HG02885 (cell line): ENCODE data around the gene ARL3.

Source experiments
- ATAC-seq: cut with Tn5 transposase; IDR thresholded peaks from one replicate; pipeline ENCODE4 v1.9.1; 2021; ENCODE audit warnings: mild to moderate bottlenecking; ENCODE audit not compliant: unreplicated experiment, poor library complexity

Gene ARL3

GRCh38 chr10:102643336-102644065 lies 70.7 kb downstream of the ARL3 start:
- peak; percentile 6 for ATAC-seq

- ATAC-seq, result no peak
Measured at GRCh38 chr10:102642736-102643335, 71.4 kb downstream of the ARL3 start.

GRCh38 chr10:102641880-102642735 lies 72.1 kb downstream of the ARL3 start:
- peak; percentile 65 for ATAC-seq

- no peak for ATAC-seq
Measured at GRCh38 chr10:102641402-102641801, 72.8 kb downstream of the ARL3 start.

- ATAC-seq, result no peak
Measured at GRCh38 chr10:102639537-102639936, 74.7 kb downstream of the ARL3 start.

- no peak for ATAC-seq
Measured at GRCh38 chr10:102635377-102635776, 78.8 kb downstream of the ARL3 start.

- ATAC-seq, result no peak
Measured at GRCh38 chr10:102634686-102635085, 79.5 kb downstream of the ARL3 start.

GRCh38 chr10:102633848-102634247 lies 80.3 kb downstream of the ARL3 start:
- no peak for ATAC-seq

- no peak for ATAC-seq
Measured at GRCh38 chr10:102633287-102633686, 80.9 kb downstream of the ARL3 start.

GRCh38 chr10:102632394-102633111 lies 81.6 kb downstream of the ARL3 start:
- ATAC-seq, result no peak

- no peak for ATAC-seq
Measured at GRCh38 chr10:102631525-102632393, 82.4 kb downstream of the ARL3 start.

- no peak for ATAC-seq
Measured at GRCh38 chr10:102630663-102631062, 83.5 kb downstream of the ARL3 start.

- no peak for ATAC-seq
Measured at GRCh38 chr10:102629661-102630614, 84.3 kb downstream of the ARL3 start.

GRCh38 chr10:102628451-102628911 lies 85.7 kb downstream of the ARL3 start:
- ATAC-seq, result no peak

GRCh38 chr10:102627736-102628293 lies 86.4 kb downstream of the ARL3 start:
- ATAC-seq, result no peak

- ATAC-seq, result no peak
Measured at GRCh38 chr10:102627291-102627735, 86.9 kb downstream of the ARL3 start.

GRCh38 chr10:102626026-102626685 lies 88.0 kb downstream of the ARL3 start:
- no peak for ATAC-seq
